ENCODE results near the gene GRIP2.

The GRIP2 gene

DNA sequence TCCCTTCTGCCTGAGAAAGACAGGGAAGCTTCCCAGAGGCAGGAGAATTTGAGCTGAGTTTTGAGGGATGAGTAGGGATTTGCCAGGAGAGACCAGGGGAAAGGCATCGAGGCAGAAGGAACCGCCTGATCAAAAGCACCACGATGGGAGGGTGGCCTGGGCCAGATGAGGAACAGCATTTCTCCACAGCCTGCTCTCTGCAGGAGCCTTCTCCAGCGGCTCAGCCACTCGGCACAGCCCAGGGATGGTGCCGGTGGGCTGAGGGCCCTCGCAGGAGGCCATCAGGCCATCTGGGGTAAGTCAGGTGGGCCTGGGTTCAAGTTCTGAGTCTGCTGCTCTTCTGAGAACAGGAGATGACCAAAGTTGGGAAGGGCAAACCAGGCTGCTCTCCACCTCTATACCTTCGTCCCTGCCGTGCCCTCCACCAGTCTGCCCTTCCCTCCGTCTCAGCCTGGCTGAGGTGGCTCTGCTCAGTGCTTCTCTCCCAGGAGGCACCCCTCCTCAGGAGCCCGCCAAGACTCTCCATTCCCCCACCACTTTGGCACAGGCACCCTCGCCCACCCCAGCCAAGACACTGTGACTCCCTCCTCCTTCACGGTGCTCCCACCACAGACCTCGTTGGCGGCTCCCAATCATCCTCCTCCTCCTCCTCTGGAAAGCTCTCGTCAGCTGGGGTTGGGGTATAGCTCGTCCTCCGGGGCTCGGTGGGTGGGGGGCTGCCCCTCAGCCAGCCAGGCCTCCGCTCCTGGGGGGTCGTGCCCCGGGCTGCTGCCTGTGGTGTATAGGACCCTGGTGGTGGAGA is 34.9 kb downstream of the GRIP2 start:
- DNase-seq = no peak

DNA sequence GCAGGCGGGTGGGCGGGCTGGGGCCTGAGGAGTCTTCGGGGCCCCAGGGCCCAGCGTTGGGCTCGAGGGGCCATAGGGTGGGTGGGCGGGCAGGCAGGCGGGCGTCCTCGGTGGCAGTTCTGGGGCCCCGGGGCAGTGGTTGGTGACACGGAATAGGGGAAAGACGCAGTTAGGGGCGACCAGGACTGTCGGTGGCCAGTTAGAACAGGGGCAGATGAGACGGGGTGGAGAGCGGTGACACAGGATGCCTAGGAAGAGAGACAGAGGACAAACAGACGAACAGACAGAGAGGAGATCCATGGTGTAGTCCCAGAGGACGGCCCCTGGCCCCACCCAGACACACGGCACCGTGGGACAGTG is 36.5 kb downstream of the GRIP2 start:
- DNase-seq = no peak

DNA sequence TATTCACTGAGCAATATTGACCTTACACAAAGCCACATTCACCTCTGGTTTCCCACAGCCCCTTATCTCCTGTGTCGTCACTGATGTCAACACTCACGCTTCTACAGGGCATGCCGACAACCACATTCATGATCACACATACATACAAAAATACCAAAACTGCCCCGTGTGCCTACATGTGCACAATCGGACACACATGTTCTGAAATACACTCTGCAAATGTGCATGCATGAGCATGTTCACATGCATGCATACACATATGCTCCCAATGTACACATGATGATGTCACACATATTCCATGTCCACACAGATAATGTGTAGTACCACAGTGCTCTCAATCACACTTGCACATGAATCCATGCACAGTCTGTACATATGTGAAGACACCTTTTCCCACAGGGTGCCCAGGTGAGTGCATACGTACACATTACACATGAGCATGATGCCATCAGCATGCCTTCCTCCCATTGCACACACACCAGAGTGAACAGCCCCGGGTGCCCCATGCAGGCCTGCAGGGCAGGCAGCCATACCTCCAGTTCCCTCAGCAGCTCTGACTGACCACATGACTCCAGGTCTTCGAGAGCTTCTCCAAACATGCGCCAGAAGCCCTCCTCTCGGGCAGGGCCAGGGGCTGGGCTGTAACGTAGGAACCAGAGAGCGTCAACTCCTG is 37.0 kb downstream of the GRIP2 start:
- no peak for DNase-seq

DNA sequence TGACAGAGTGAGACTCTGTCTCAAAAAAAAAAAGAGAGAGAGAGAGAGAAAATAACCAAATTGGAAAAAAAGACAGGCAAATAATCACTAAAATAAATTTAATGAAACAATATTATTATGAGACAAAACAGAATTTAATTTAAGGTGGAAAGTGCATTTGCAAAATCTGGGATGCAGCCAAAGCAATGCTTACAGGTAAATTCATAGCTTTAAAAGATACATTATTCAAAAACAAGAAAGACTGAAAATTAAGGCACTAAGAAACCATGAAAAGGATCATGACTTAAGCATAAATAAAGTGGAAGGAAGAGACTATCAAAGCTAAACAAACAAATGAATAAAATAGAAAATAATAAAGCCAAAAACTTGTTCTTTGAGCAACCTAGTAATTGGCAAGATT is 37.7 kb downstream of the GRIP2 start:
- no peak for DNase-seq

DNA sequence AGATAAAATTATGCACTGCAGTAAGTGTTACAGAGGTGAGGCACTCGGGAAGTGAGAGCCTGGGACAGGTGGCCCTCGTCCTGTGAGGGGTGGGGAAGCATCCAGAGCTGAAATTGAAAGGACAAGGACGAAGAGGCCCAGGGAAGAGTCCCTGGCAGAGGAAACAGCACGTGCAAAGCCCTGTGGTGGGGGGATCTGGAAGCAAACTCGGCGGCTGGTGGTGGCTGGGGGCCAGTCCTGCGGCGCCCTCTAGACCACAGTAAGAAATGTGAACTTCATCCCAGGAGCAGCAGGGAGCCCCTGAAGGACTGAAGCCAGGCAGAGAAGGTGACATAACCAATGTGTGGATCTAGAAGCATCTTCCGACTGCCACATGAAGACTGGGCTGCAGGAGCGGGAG is 42.8 kb downstream of the GRIP2 start:
- DNase-seq = no peak

DNA sequence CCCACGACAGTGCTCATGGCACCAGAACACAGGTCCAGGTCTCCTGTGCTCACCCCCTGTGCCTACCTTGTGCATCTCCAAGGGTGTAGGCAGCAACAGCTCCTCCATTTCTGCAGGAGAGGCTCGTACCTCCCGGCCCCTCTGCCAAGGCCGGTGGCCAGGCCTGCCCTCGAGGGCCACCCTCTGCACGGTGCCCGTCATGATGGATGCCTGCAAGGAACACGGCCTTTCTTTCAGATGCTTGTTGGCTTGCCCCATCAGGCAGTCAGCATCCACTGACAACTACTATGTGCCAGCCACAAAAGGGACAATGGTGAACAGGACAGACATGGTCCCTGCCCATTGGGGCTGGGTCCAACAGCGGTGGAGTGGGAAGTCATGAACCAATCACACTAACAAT is 43.8 kb downstream of the GRIP2 start:
- no peak for DNase-seq

DNA sequence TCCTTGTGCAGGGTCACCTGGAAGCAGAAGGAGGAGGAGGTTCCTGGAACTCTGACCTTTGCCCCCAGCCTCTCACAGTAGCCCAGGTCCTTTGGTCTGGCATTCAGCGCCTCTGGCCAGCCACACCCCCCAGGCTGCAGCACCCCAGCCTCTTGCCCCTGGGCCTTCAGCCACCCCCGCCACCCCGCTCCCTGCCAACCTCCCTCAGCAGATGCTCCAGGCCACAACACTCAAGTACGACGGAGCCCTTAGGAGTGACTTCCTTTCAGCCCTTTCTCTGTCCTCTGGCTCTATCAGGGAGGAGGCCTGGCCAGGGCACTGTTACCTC is 45.2 kb downstream of the GRIP2 start:
- no peak for DNase-seq

DNA sequence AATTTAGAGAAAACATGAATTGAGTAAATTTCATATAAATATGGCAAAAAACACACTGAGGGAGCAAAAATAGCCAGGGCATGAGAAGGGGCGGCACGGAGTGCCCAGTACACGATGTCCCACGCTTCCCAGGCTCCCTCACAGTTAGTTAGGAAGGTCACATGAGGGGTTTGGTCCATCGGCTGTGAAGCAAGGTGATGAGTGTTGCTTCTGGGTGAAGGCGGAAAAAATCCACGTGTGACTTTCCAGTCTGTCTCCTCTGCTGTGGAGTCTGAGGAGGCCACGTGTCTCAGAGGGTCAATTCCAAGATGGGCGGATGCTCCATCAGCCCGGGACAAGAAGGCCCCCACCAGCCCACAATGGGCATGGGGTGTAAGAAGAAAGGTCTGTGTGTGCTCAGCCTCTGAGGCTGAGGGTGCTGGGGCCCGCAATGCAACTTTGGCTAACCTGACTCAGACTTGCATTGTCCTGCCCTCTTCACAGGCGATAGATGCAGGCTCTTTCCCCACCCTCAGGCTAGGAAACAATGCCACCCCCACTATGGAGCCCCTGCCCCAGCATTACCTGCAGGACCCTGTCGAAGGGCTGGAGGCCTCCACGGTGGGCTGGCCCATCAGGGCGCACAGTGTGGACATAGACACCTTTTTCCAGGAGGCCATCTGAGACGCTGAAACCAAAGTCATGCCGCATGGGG is 45.7 kb downstream of the GRIP2 start:
- DNase-seq = no peak

DNA sequence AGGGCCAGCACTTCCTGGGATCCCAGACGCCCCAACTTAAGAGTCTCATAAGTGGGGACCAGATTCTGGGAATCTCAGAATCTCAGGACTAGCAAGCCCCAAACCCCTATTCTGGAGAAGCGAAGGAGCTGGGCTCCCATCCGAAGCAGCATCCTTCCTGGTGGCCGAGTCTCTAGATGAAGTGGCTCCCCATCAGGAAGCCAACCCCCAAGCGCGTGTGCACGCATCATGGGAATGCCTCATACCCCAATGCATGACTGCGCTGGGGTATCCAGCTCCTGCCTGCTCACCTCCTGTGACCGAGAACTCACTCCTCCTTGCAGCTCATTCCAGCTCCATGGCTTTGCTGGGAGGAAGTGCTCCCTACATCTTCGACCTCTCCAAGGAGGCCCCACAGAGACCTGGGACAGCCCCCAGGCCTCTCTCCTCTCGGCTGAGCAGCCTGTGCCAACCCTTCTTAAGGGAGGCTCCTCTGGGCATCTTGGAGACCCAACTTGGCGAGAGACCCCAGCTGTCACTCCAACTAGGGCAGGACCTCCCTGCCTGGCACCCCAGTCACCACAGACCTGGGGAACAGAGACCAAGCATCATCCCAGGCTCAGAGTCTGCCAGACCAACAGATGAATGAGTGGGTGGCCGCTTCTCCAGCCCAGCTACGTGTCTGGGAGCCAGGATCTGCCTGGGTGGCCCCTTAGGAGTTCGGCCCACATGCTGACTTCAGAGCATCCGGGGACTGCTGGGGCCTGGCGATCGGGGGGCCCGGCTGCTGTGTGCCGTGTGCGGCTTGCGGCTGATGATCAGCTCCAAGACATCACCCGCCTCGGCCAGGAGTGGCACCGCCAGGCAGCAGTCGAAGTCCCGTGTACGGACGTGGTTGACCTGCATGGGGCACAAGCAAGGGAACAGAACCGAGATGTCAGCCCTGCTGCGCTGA is 46.9 kb downstream of the GRIP2 start:
- no peak for DNase-seq

DNA sequence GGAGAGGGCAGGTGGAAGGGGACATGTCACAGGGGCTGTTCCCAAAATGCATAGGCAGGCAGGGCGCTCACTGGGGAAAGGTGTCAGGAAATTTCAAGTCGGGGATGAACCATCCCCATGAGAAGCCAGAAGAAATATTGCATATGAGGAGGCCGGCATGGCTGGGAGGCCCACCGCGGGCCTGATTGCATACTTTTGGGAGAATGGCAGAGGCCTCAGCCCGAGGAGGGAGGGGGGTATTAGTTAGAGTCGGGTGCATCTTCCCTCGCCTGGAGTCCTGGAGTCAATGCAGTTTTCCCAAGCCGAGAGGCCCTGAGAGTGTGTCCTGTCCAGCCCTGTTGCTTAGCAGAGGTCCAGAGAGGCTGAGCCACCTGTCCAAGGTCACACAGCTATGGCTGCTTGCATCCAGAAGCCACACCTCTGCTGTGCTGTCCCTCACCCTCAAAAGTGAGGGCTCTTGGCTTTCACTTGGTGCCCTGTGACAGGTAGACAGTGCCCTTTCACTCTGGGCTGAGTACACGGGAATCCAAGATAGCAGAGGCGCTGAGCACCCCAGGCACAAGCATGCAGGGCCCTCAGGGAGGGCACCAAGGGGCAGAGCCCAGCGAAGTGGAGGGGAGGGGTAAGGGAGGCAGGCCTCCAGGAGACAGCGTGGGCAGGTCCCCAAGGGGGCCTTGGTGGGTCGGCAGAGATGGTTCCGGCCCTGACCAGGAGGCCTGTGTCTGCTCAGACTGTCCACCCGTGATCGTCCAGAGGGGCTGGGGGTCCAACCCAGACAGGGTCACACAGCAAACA is 48.5 kb downstream of the GRIP2 start:
- no peak for DNase-seq

DNA sequence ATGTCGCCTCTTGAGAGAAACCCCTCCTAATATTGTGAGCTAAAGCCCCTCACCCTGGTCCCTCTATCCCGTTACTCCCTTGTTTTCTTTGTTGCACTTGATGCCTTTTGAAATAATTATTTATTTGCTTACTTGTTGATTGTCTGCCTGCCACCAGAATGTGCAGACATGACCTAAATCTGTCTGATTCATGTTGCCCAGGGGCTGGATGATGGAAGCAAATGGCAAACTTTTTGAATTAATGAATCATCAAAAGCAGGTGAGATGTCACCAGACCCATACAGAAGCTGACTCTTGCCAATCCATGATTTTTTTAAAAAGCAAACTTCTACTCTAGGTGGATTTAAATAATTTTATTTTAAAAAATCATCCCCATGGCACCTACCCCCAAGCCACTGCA is 49.3 kb downstream of the GRIP2 start:
- DNase-seq = no peak

DNA sequence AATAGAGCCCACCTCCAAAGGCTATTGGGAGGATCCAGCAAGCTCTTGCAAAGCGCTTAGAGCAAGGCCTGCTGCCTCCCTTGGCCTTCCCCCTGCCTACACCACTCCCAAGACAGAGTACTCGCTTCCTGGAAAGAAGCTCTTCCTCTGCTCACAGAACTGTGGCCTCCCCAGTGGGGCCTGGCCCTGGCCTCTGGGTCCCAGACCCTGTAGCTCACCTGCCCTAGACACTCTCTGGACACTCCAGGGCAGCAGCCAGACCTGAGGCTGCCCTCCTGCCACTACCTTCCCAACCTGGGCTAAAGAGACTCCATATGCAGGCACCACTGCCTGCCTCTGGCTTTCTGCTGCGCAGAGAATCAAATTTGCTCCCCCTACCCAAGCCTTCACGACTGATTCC is 49.9 kb downstream of the GRIP2 start:
- DNase-seq = no peak

DNA sequence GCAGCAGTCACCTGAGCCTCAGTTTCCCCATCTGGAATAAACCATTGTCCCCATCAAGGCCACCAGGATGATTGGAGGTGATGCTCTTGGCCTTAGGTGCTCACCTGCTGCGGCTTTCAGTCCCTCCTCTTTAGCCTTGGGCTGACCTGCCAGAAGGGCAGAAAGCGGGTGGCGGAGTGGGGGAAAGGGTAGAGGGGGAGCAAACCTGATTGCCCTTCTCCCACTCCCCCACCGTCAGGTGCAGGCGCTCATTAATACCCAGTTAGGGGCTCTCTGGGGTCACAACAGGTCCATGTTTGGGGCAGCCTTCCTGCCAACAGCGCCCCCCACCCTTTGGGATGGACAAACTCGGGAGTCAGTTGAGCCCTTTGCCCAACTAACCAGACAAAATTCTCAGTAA is 50.5 kb downstream of the GRIP2 start:
- no peak for DNase-seq

DNA sequence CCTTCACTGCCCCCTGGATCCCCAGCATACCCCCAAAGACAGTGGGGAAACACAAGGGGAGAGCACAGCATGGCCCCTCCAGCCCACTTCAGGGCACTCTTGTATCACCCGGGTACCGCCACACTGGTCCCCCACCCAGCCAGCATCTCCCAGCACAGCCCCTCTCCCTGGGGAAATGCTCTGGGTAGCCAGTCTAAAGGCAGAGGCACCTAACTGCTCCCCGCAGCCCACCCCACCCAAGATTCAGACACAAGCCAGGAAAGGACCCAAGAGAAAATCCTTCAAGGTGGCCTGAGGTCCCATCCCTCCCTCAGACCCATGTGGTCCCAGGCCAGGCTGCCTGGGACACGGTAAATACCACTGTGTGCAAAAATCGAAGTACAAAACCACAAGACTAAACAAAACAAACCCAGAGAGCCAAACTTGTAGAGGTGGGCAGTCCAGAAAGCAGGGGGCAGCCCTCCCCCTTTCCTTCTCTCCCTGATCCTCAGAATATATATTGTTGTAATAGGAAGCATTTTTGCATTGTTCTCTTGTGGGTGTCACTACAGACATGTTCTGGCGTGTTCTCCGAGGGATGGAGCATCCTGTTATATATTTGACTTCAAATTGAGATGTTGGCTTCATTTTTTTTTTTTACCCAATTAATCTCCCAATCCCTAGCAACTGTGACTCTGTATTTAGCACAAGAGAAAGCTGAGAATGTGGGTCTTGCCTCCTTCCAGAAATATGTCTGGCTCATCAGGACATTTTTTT is 51.7 kb downstream of the GRIP2 start:
- DNase-seq = no peak

DNA sequence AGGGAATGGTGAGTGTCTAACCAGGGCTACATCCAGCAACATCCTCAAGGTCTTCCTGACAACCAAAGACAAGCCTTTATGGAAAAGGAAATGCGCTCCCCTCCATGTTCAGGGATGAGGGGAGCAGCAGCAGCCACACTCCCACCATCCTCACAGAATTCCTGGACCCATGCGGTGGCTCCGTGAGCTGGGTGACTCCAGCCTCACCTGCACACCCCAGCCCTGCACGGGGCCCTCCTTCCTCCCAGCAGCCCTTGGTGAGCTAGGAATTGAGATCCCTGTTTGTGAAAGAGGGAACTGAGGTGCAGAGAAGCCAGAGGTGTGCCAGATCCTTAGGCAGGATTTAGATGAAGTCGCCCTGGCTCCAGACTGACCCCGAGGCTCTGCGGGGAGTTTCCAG is 52.3 kb downstream of the GRIP2 start:
- no peak for DNase-seq

DNA sequence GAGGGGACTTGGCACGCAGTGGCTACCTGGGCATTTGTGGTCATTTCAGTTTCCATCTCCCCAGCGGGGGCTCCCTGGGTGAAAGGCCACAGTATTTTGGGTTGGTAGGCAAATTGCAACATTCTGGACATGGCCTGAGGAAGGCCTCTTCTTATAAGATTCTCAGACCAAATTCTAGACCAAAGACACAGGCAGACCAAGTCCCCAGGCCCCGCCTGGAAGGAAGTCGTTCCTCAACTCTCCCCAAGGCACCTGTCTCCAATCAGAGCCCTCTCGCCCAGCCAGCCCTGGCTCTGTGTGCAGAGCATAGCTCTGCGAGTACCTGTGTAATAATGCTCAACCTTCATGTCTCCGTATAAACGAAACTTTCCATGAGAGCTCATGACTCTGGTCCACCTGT is 53.1 kb downstream of the GRIP2 start:
- DNase-seq = no peak

DNA sequence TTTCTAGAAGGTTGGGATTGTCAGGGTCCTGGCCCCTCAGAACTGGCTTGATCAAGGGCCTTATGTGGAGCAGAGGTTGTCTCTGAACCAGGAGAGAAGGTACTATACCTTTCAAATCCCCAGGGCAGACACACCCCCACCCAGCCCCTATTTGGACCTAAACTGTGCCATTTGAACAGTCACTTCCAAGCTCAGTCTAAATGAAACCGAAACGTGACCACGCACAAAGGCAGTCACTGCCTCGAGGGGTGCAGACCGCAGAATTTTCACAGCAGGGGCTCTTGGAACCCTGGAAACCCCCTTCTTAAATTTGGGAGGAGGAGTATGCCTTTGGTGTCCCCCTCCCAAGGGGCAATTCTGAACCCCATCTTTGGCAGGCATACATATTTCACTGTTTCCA is 53.7 kb downstream of the GRIP2 start:
- no peak for DNase-seq

DNA sequence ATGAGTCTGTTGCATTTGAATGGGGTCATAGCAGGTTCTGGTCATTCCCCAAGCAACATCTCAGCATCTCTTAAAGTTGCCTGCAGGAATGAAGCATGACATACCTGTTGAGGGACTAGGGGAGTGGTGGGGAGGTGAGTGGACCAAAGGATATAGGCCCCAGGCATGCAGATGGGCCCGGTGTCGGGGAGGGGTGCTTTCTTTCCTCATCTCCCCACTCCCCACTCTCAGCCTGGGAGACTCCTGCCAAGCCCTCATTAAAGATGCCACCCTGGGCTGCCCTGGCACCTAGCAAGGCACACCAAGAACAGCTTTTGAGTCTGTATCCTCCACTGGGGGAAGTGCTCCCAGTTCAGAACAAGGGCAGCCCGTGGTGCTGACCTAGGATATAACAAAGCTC is 54.2 kb downstream of the GRIP2 start:
- no peak for DNase-seq

DNA sequence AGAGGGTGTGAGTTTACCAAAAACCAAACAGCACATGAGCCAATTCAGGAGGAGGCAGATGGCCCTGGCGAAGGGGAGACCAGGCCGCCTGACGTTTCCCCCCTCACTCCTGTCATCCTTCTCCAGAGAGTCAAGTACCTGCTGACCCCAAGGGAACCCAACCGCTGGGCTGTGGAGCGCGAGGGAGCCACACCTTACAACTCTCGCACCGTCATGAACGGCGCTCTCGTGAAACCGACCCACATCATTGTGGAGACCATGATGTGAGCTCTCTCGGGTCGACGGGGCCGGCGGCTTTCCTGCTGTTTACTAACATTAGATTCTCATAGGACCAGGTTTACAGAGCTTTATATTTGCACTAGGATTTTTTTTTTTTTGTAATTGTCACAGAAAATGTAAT is 55.4 kb downstream of the GRIP2 start:
- DNase-seq = no peak

DNA sequence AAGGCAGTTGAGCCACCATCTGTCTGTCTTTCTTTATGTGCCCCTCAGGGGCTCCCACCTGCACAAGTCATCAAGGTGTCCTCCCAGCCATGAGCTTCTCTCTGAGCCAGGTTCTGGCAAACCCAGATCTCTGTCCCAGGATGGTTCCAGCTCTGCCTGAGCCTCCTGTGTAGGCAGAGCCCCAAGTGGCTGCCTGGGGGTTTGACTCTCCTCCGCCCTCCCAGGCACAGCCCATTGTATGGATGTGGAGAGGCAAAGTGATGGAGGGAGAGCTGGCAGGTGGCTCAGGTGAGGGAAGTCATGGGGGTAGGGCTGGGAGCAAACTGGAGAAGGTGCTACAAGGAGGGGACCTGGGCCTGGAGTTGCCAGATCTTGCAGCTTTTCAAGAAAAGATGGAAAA is 56.9 kb downstream of the GRIP2 start:
- DNase-seq = no peak

DNA sequence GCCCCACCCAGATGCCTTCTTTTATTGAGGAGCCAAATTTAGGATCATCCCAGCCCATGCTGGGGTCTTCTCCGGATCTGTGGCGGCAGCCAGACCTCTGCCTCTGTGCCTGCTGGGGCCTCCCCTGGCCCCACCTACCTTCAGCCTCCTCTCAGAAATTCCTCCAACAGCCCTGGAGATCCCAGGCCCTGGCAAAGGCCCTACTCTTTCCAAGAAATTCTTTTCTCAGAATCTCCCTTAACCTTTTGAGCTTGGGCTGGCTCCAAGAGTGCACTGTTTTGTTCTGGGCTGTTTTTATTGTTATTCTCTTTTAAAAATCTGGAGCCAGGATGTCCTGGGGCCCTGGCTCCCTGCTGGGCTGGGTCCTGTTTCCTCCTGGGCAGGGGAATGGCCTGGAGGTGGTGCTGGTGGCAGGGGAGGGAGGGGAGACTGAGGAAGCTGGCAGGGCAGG is 57.8 kb downstream of the GRIP2 start:
- DNase-seq = no peak

DNA sequence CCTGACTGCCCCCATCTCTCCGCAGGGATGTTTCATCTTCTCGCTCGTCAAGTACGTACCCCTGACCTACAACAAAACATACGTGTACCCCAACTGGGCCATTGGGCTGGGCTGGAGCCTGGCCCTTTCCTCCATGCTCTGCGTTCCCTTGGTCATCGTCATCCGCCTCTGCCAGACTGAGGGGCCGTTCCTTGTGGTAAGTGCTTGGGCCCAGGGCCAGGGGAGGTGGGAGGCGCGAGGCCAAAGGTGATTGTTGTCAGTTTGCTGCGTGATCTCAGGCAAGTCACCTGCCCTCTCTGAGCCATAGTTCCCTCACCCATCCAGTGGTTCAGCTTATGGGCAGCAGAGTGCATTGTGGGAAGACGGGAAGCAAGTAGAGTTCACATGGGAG is 58.5 kb downstream of the GRIP2 start:
- DNase-seq = no peak

Measured in hematopoietic multipotent progenitor cell treated with erythropoietin and hydrocortisone succinate and interleukin-3 and kit ligand, for 6 days (in vitro differentiated cells).